Glutamatergic neuron (in vitro differentiated cells): ENCODE results near the gene DOC2A. TPM values are rescaled to one million over a fixed set of nuclear protein-coding genes. Genes with fewer than 3 reads are reported as not detected.

Experiments
- DNase-seq: peaks from one replicate; pipeline ENCODE4 v3.0.0; 2022
- H3K27ac Mint-ChIP-seq: one replicate; pipeline ENCODE4 v1.8.0; 2020; ENCODE audit warnings: mild to moderate bottlenecking, mixed read lengths, inconsistent platforms; ENCODE audit not compliant: unreplicated experiment
- H3K27me3 Mint-ChIP-seq: one replicate; pipeline ENCODE4 v1.8.0; 2020; ENCODE audit warnings: mild to moderate bottlenecking, moderate library complexity, mixed read lengths, inconsistent platforms; ENCODE audit not compliant: unreplicated experiment
- H3K36me3 Mint-ChIP-seq: one replicate; pipeline ENCODE4 v1.8.0; 2020; ENCODE audit warnings: mild to moderate bottlenecking, mixed read lengths, inconsistent platforms; ENCODE audit not compliant: unreplicated experiment
- H3K4me1 Mint-ChIP-seq: one replicate; pipeline ENCODE4 v1.8.0; 2020; ENCODE audit warnings: mild to moderate bottlenecking, low read depth, mixed read lengths, inconsistent platforms; ENCODE audit not compliant: unreplicated experiment
- H3K4me3 Mint-ChIP-seq: one replicate; pipeline ENCODE4 v1.8.0; 2020; ENCODE audit warnings: mild to moderate bottlenecking, mixed read lengths, inconsistent platforms; ENCODE audit not compliant: unreplicated experiment
- H3K9me3 Mint-ChIP-seq: one replicate; pipeline ENCODE4 v1.8.0; 2020; ENCODE audit warnings: mild to moderate bottlenecking, moderate library complexity, mixed read lengths, inconsistent platforms; ENCODE audit not compliant: unreplicated experiment
- CTCF ChIP-seq: fragments of 200-600 bp; sonication (generic); IDR thresholded peaks from one replicate; pipeline ENCODE4 v1.5.0; 2021; ENCODE audit not compliant: partially characterized antibody, unreplicated experiment
- total RNA-seq: library from RNA; stranded (reverse); fragmentation: NEBNext Ultra II Directional; extraction: Animal tissue kit (Norgen Biotek cat#: 25700); gene quantifications from one replicate; pipeline ENCODE4 v1.2.1, GENCODE V29; 2021; ENCODE audit not compliant: unreplicated experiment

The DOC2A gene
- total RNA-seq, 1 donor from 2014 or later, result 4.2 TPM

DNA sequence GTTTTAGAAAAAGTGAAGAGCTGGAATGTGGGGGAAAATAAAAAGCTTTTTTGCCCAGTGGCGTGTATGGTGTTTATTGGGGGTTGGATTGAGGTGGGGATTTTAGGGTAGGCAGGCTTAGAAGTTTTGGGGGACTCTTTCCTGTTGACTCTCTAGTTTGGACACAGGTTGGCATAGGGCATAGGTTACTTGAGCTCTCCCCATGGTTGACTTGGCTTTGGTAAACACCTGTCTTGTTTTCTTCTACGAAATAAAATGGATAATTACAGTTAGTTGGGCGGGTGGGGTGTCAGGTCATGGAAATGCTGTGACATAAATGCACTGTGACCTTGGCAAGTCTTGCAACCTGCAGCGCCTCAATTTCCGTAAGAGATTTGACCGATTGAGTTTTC lies 37.8 kb downstream of the DOC2A start:
- peak overlapping the region; percentile 40 for H3K4me3 Mint-ChIP-seq
- H3K27me3 Mint-ChIP-seq, result peaks cover 8% of the 10 kb centered on the region
- no peak overlapping the region for H3K27ac Mint-ChIP-seq

GRCh38 chr16:29972500-29972899 lies 38.3 kb downstream of the DOC2A start:
- peaks cover 4% of the 10 kb centered on the region for H3K36me3 Mint-ChIP-seq
- H3K4me3 Mint-ChIP-seq, result peak overlapping the region; percentile 40
- H3K27ac Mint-ChIP-seq, result no peak overlapping the region
- peaks cover 8% of the 10 kb centered on the region for H3K27me3 Mint-ChIP-seq
- peaks cover 26% of the 10 kb centered on the region for H3K4me1 Mint-ChIP-seq
- DNase-seq, result no peak
- TF ChIP-seq CTCF, result no peak
- peaks cover 17% of the 10 kb centered on the region for H3K9me3 Mint-ChIP-seq

More for the DNA sequence above, 37.8 kb downstream of the DOC2A start:
- DNase-seq, result no peak
- Mint-ChIP-seq H3K9me3 (peaks cover 17% of the 10 kb centered on the region), H3K4me1 (peaks cover 26% of the 10 kb centered on the region), H3K36me3 (peaks cover 4% of the 10 kb centered on the region)
- no peak for TF ChIP-seq CTCF

- DNase-seq, result no peak
- peaks cover 17% of the 10 kb centered on the region for H3K9me3 Mint-ChIP-seq
- peaks cover 18% of the 10 kb centered on the region for H3K4me1 Mint-ChIP-seq
- H3K4me3 Mint-ChIP-seq, result no peak overlapping the region
- H3K36me3 Mint-ChIP-seq, result peaks cover 4% of the 10 kb centered on the region
- TF ChIP-seq CTCF, result no peak
- H3K27me3 Mint-ChIP-seq, result peaks cover 8% of the 10 kb centered on the region
- H3K27ac Mint-ChIP-seq, result no peak overlapping the region
These were observed 39.5 kb downstream of the DOC2A start for GRCh38 chr16:29971304-29971703.

DNA sequence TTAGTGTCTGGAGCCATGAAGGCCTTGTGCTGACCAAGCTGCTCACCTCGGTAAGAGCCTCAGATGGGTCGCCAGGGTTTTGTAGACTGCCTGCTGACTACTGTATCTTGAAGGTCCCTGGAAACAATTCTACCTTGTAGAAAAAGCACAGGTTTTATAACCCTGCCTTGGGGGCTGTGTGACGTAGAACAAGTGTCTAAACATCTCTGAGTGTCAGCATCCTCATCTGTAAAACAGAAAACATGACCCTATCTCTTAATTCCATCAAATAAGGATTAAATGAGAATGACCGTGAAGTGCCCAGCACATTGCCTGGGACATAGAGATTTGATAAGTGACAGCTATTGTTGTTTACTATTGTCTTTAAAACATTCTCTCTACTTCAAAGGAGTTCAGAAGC lies 42.6 kb downstream of the DOC2A start:
- TF ChIP-seq CTCF, result no peak
- peaks cover 8% of the 10 kb centered on the region for H3K36me3 Mint-ChIP-seq
- peaks cover 2% of the 10 kb centered on the region for H3K4me1 Mint-ChIP-seq
- H3K27me3 Mint-ChIP-seq, result peaks cover 3% of the 10 kb centered on the region
- no peak for DNase-seq
- no peak overlapping the region for H3K4me3 Mint-ChIP-seq
- no peak overlapping the region for H3K27ac Mint-ChIP-seq
- H3K9me3 Mint-ChIP-seq, result peaks cover 6% of the 10 kb centered on the region

GRCh38 chr16:29963021-29963743 lies 47.6 kb downstream of the DOC2A start:
- Mint-ChIP-seq H3K4me3 (peak overlapping the region; percentile 95), H3K9me3 (peaks cover 6% of the 10 kb centered on the region), H3K36me3 (peaks cover 4% of the 10 kb centered on the region), H3K4me1 (no peaks in the 10 kb centered on the region), H3K27me3 (peaks cover 2% of the 10 kb centered on the region), H3K27ac (no peak overlapping the region)
- DNase-seq, result no peak
- no peak for TF ChIP-seq CTCF
